HK-2 (cell line): ENCODE results near the gene CDK5RAP2.

Experiments used
- DNase-seq: peaks from one replicate; pipeline ENCODE4 v3.0.0-alpha.2; 2018; ENCODE audit not compliant: unreplicated experiment

Gene CDK5RAP2

GRCh38 chr9:120351106-120351505 is 228.9 kb downstream of the CDK5RAP2 start:
- no peak for DNase-seq

DNA sequence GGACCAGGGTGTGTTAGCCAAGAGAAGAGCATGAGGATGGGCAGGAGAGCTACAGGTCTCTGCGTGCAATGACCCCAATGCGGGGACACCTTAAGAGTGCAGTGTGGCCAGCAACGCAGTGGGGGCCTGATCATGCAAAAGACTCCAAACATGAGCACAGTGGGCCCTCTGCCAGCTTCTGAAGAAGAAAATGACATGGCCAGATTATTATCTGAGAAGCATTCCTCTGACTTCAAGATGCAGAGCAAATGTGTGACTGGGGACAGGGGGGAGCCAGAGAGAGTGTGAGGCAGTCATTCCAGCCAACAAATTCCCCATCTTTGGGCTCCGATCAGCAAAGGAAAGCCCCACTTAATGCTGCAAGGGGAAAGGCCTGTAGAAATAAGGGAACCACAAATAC is 229.4 kb downstream of the CDK5RAP2 start:
- DNase-seq, result no peak

DNA sequence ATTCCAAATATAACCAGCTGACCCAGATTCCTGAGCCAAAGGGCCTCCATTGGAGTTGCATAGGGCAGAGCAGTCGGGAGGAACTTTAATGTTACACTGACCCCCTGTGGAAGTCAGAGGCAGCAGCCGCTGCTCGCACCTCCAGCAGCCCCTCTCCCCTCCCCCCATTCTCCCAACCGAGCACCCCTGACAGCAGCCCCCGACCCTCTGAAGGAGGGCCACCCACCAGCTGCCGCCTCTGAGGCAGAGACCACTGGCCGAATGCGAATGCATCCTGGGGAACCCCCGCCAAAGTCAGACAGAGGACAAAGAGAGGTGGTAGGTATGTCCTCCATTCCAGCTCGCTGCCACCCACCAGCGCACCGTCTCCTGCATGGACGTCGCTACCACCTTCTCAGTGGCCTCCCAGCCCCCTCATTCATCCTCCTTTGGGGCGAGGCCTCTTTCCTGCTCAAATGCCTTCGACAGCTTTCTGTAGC is 231.0 kb downstream of the CDK5RAP2 start:
- DNase-seq, result peak; percentile 28

GRCh38 chr9:120345379-120345778 is 234.6 kb downstream of the CDK5RAP2 start:
- DNase-seq, result no peak

GRCh38 chr9:120344230-120344629 is 235.7 kb downstream of the CDK5RAP2 start:
- peak; percentile 18 for DNase-seq

DNA sequence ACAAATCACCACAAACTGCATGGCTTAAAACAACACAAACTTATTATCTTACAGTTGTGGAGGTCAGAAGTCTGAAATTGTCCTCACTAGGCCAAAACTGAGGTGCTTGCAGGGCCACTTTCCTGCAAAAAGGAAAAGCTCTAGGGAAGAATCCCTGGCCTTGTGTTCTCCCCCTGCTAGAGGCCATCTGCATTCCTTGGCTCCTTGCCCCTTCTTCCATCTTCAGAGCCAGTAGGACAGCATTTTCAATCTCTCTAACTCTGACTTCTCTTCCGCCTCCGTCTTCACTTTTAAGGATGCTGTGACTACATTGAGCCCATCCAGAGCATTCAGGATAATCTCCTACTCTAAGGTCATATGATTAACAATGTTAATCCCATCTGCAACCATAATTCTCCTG is 236.6 kb downstream of the CDK5RAP2 start:
- DNase-seq, result no peak
